Uterus (tissue), 2 donors: ENCODE results near the gene SLC9B1.

Experiments used
- CTCF ChIP-seq, 4 experiments: fragments of 200-600 bp in 2 of 4; fragments of 450-650 bp in 2 of 4; sonication (generic) in 2 of 4; IDR thresholded peaks; one replicate each; pipeline ENCODE4 v1.5.1; 2016 to 2019; ENCODE audit warnings: antibody characterized with exemption in 4 of 4, mild to moderate bottlenecking in 2 of 4, moderate library complexity in 1 of 4
- POLR2A ChIP-seq, 2 donors: fragments of 450-650 bp; IDR thresholded peaks; one replicate each; pipeline ENCODE4 v1.6.1; 2016; ENCODE audit warnings: antibody characterized with exemption in 2 of 2, mild to moderate bottlenecking in 1 of 2, moderate library complexity in 1 of 2

GRCh38 chr4:102878901-102879300 lies 140.6 kb downstream of the SLC9B1 start:
- TF ChIP-seq CTCF (IDR thresholded peaks at IDR 0.05), result no peak
- no peak for TF ChIP-seq POLR2A (IDR thresholded peaks at IDR 0.05)
